GM19455 (cell line): ENCODE measurements around the gene IL21R.

Experiments
- ATAC-seq: cut with Tn5 transposase; IDR thresholded peaks from one replicate; pipeline ENCODE4 v1.9.1; 2021; ENCODE audit not compliant: unreplicated experiment

Gene IL21R

GRCh38 chr16:27462200-27462845, 60.3 kb downstream of the IL21R start:
- ATAC-seq: no peak

GRCh38 chr16:27462846-27463682, 61.1 kb downstream of the IL21R start:
- no peak for ATAC-seq

- no peak for ATAC-seq
These were observed 62.0 kb downstream of the IL21R start for GRCh38 chr16:27463741-27464591.

- ATAC-seq: no peak
These were observed 62.9 kb downstream of the IL21R start for GRCh38 chr16:27464626-27465482.

GRCh38 chr16:27465483-27465879, 63.5 kb downstream of the IL21R start:
- ATAC-seq: no peak

GRCh38 chr16:27468941-27469531, 67.1 kb downstream of the IL21R start:
- ATAC-seq: no peak

GRCh38 chr16:27470567-27471431, 68.8 kb downstream of the IL21R start:
- no peak for ATAC-seq

- no peak for ATAC-seq
These were observed 69.7 kb downstream of the IL21R start for GRCh38 chr16:27471661-27472060.

GRCh38 chr16:27472091-27473020, 70.4 kb downstream of the IL21R start:
- ATAC-seq: no peak

- no peak for ATAC-seq
These were observed 71.3 kb downstream of the IL21R start for GRCh38 chr16:27473101-27473900.

GRCh38 chr16:27474041-27474440, 72.1 kb downstream of the IL21R start:
- ATAC-seq: no peak

- ATAC-seq: no peak
These were observed 72.9 kb downstream of the IL21R start for GRCh38 chr16:27474921-27475320.

- no peak for ATAC-seq
These were observed 73.6 kb downstream of the IL21R start for GRCh38 chr16:27475561-27475960.

GRCh38 chr16:27476240-27476639, 74.3 kb downstream of the IL21R start:
- ATAC-seq: no peak

- ATAC-seq: no peak
These were observed 78.8 kb downstream of the IL21R start for GRCh38 chr16:27480761-27481160.

GRCh38 chr16:27481282-27481934, 79.4 kb downstream of the IL21R start:
- no peak for ATAC-seq
